Fibroblast of lung (primary cell): ENCODE data around the gene ARRB2. TPM values are rescaled to one million over a fixed set of nuclear protein-coding genes. Genes with fewer than 3 reads are reported as not detected.

Experiments
- DNase-seq, 2 donors: peaks; one replicate each; pipeline versions ENCODE4 v3.0.0 to v3.0.0-alpha.2; 2010; ENCODE audit warnings: low read depth in 2 of 2
- H2AFZ ChIP-seq: 2 replicates; pipeline ENCODE4 v1.5.1; 2012; ENCODE audit warnings: low read length, control low read depth, inconsistent platforms
- H3K27ac ChIP-seq: 2 replicates; pipeline ENCODE4 v1.5.1; 2011; ENCODE audit warnings: low read length, control low read depth; ENCODE audit not compliant: insufficient read depth
- H3K27me3 ChIP-seq: 2 replicates; pipeline ENCODE4 v1.5.1; 2011; ENCODE audit warnings: mild to moderate bottlenecking, low read length; ENCODE audit not compliant: control insufficient read depth, insufficient read depth
- H3K36me3 ChIP-seq: 2 replicates; pipeline ENCODE4 v1.5.1; 2011; ENCODE audit warnings: low read length; ENCODE audit not compliant: control insufficient read depth, insufficient read depth
- H3K4me1 ChIP-seq: 2 replicates; pipeline ENCODE4 v1.5.1; 2011; ENCODE audit warnings: low read length; ENCODE audit not compliant: control insufficient read depth, insufficient read depth; ENCODE audit errors: extremely low read depth
- H3K4me2 ChIP-seq: 2 replicates; pipeline ENCODE4 v1.5.1; 2011; ENCODE audit warnings: low read length, control low read depth; ENCODE audit not compliant: insufficient read depth; ENCODE audit errors: extremely low read depth
- H3K4me3 ChIP-seq, 4 experiments: fragments of 200-600 bp in 1 of 4; sonication (generic) in 1 of 4; replicated peaks in 1 of 4; 2 replicates each; pipeline ENCODE4 v1.5.1; 2011 to 2016; ENCODE audit warnings: low read length in 4 of 4, low read depth in 3 of 4, mild to moderate bottlenecking in 3 of 4, control low read depth in 2 of 4, inconsistent platforms in 1 of 4, mixed read lengths in 1 of 4; ENCODE audit not compliant: insufficient read depth in 1 of 4; ENCODE audit errors: control extremely low read depth in 1 of 4
- H3K79me2 ChIP-seq: 2 replicates; pipeline ENCODE4 v1.5.1; 2012; ENCODE audit warnings: mild to moderate bottlenecking, low read length, inconsistent platforms; ENCODE audit not compliant: control insufficient read depth, insufficient read depth
- H3K9ac ChIP-seq: 2 replicates; pipeline ENCODE4 v1.5.1; 2011; ENCODE audit warnings: mild to moderate bottlenecking, low read length, control low read depth; ENCODE audit not compliant: insufficient read depth
- H3K9me3 ChIP-seq: 2 replicates; pipeline ENCODE4 v1.5.1; 2012; ENCODE audit warnings: low read depth, low read length; ENCODE audit not compliant: control insufficient read depth, insufficient read depth
- H4K20me1 ChIP-seq: 2 replicates; pipeline ENCODE4 v1.5.1; 2011; ENCODE audit warnings: low read length; ENCODE audit not compliant: control insufficient read depth, insufficient read depth; ENCODE audit errors: extremely low read depth
- CTCF ChIP-seq, 2 donors: IDR thresholded peaks in 1 of 2; conservative IDR thresholded peaks in 1 of 2; 1 replicate in 1 of 2; 2 replicates in 1 of 2; pipeline ENCODE4 v1.5.1; 2011 to 2012; ENCODE audit warnings: low read length in 2 of 2, control low read depth in 1 of 2, inconsistent platforms in 1 of 2, low read depth in 1 of 2, mild to moderate bottlenecking in 1 of 2
- EZH2 ChIP-seq: IDR thresholded peaks from 2 replicates; pipeline ENCODE4 v1.5.1; 2012; ENCODE audit warnings: low read length, control low read depth, mild to moderate bottlenecking; ENCODE audit errors: missing control alignments
- polyA plus RNA-seq, 2 donors: library from polyadenylated mRNA; depleted of rRNA in 1 of 2; stranded (reverse) in 1 of 2; unstranded in 1 of 2; fragments of >200 nt; gene quantifications; 2 replicates each; pipeline ENCODE4 v1.2.1, GENCODE V29; 2011 to 2012; ENCODE audit warnings: missing spikeins in 1 of 2
- total RNA-seq: library from RNA; depleted of rRNA; stranded (reverse); fragments of >200 nt; gene quantifications from 2 replicates; pipeline ENCODE4 v1.2.1, GENCODE V29; 2014

ARRB2 gene
- total and polyA plus RNA-seq, 2 donors (not counting 1 experiment from before 2014, with no cell fraction given), result 2.8 to 4.6 TPM

GRCh38 chr17:4720787-4721186 is 10.4 kb downstream of the ARRB2 start:
- H3K27ac ChIP-seq, result no peak overlapping the region
- TF ChIP-seq EZH2, result no peak
- TF ChIP-seq CTCF (conservative IDR thresholded peaks at IDR 0.05 in 1 of 2, IDR thresholded peaks at IDR 0.05 in 1 of 2; ENCODE audit: low read depth in 1 of 2, low read length in 2 of 2), result no peak
- H4K20me1 ChIP-seq, result no peaks in the 10 kb centered on the region
- H3K4me2 ChIP-seq, result no peak overlapping the region
- H3K36me3 ChIP-seq, result no peaks in the 10 kb centered on the region
- H3K27me3 ChIP-seq, result no peaks in the 10 kb centered on the region
- DNase-seq, result no peak
- H3K4me1 ChIP-seq, result peaks cover 4% of the 10 kb centered on the region
- no peaks in the 10 kb centered on the region for H3K79me2 ChIP-seq
- no peak overlapping the region for H3K4me3 ChIP-seq
- H3K9me3 ChIP-seq, result no peaks in the 10 kb centered on the region
- no peak overlapping the region for H3K9ac ChIP-seq
- no peak overlapping the region for H2AFZ ChIP-seq

- H3K4me1 ChIP-seq, result peaks cover 4% of the 10 kb centered on the region
- no peak overlapping the region for H2AFZ ChIP-seq
- no peak overlapping the region for H3K4me2 ChIP-seq
- DNase-seq, result peak; percentile 39 to 60
- no peaks in the 10 kb centered on the region for H4K20me1 ChIP-seq
- no peaks in the 10 kb centered on the region for H3K79me2 ChIP-seq
- H3K9ac ChIP-seq, result no peak overlapping the region
- H3K4me3 ChIP-seq, result no peak overlapping the region
- no peaks in the 10 kb centered on the region for H3K9me3 ChIP-seq
- no peak for TF ChIP-seq EZH2
- no peak overlapping the region for H3K27ac ChIP-seq
- no peaks in the 10 kb centered on the region for H3K36me3 ChIP-seq
- no peaks in the 10 kb centered on the region for H3K27me3 ChIP-seq
These were observed 11.0 kb downstream of the ARRB2 start for GRCh38 chr17:4721203-4722135.

- TF ChIP-seq CTCF (conservative IDR thresholded peaks at IDR 0.05 in 1 of 2, IDR thresholded peaks at IDR 0.05 in 1 of 2; ENCODE audit: low read depth in 1 of 2, low read length in 2 of 2) (no peak), EZH2 (no peak)
- H3K4me2 ChIP-seq, result no peak overlapping the region
These were observed 12.3 kb downstream of the ARRB2 start for GRCh38 chr17:4722678-4723240.

More at GRCh38 chr17:4722678-4723240, 12.3 kb downstream of the ARRB2 start:
- H3K27me3 ChIP-seq, result no peaks in the 10 kb centered on the region
- H3K4me3 ChIP-seq, result no peak overlapping the region
- H4K20me1 ChIP-seq, result no peaks in the 10 kb centered on the region
- H3K9ac ChIP-seq, result no peak overlapping the region
- no peaks in the 10 kb centered on the region for H3K9me3 ChIP-seq
- no peaks in the 10 kb centered on the region for H3K79me2 ChIP-seq
- H3K36me3 ChIP-seq, result no peaks in the 10 kb centered on the region
- no peak for DNase-seq
- peaks cover 4% of the 10 kb centered on the region for H3K4me1 ChIP-seq
- no peak overlapping the region for H2AFZ ChIP-seq
- H3K27ac ChIP-seq, result no peak overlapping the region
